ENCODE results near the gene ADCY3. TPM values are rescaled to one million over a fixed set of nuclear protein-coding genes. Genes with fewer than 3 reads are reported as not detected.

Gene ADCY3
- total and polyA plus RNA-seq, 2 of the 4 experiments (the other 2 are of a cell fraction), result 17.4 to 46.1 TPM

DNA sequence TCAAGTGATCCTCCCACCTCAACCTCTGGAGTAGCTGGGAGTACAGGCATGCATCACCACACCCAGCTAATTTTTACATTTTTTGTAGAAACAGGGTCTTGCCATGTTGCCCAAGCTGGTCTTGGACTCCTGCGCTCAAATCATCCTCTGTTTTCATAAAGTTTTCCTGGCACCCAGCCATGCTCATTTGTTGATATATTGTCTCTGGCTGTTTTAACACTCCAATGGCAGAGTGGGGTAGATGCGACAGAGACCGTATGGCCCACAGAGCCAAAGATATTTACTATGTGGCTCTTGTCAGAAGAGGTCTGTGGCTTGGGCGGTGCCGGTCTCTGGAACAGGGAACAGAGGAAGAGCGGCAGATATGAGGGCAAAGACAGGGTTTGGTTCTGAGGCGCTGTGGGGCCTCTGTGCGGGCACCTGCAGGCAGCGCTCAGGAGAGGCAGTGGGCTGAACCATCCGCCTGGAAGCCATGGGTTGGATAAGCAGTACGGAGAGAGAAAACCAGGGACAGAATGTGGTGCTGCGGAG lies 76.6 kb downstream of the ADCY3 start:
- Histone ChIP-seq H3K9ac (ENCODE audit: low read depth, low read length) (no peak overlapping the region), H3K56ac (ENCODE audit: extremely low read depth, insufficient read depth, low read length) (no peak overlapping the region), H2AFZ (replicated peaks; ENCODE audit: low read length, poor library complexity) (no peak overlapping the region), H4K20me1 (ENCODE audit: insufficient read depth, low read length) (no peaks in the 10 kb centered on the region; the same call in 1 of the 2 replicates), H4K8ac (ENCODE audit: low read depth in 2 of 2, low read length in 2 of 2) (no peak overlapping the region), H3K9me1 (ENCODE audit: insufficient read depth, low read length) (no peaks in the 10 kb centered on the region), H3K4me2 (ENCODE audit: low read depth, low read length) (no peak overlapping the region), H3K4me3 (ENCODE audit: insufficient read depth, low read depth, low read length) (no peak overlapping the region), H2AK9ac (replicated peaks; ENCODE audit: low read depth, low read length, poor library complexity) (no peak overlapping the region), H3K18ac (ENCODE audit: low read depth, low read length) (no peak overlapping the region), H2BK120ac (ENCODE audit: low read depth, low read length) (no peak overlapping the region), H2BK15ac (ENCODE audit: low read depth, low read length) (no peak overlapping the region), H4K91ac (ENCODE audit: insufficient read depth, low read depth, low read length) (no peak overlapping the region), H3K27ac (ENCODE audit: insufficient read depth, low read length) (no peak overlapping the region), H2AK5ac (ENCODE audit: low read depth, low read length) (no peak overlapping the region), H3K4ac (ENCODE audit: low read depth, low read length) (no peak overlapping the region), H2BK5ac (ENCODE audit: low read depth, low read length, poor library complexity, severe bottlenecking) (no peak overlapping the region), H3K79me1 (ENCODE audit: low read depth in 1 of 2, low read length in 2 of 2) (no peaks in the 10 kb centered on the region), H3K4me1 (ENCODE audit: control insufficient read depth, insufficient read depth, low read length) (no peaks in the 10 kb centered on the region), H3K14ac (replicated peaks; ENCODE audit: low read depth, low read length) (no peak overlapping the region), H3K23ac (ENCODE audit: low read depth, low read length) (no peak overlapping the region), H3K27me3 (ENCODE audit: control insufficient read depth, insufficient read depth, low read length) (no peaks in the 10 kb centered on the region), H3K9me3 (ENCODE audit: control insufficient read depth, insufficient read depth, low read length) (no peaks in the 10 kb centered on the region), H3K36me3 (ENCODE audit: control insufficient read depth, insufficient read depth, low read length) (peaks cover 25% of the 10 kb centered on the region), H2BK20ac (ENCODE audit: low read depth, low read length) (no peak overlapping the region), H4K5ac (ENCODE audit: low read depth, low read length) (no peak overlapping the region)
- DNase-seq (no peak), ATAC-seq (ENCODE audit: low read depth) (no peak)
- dilution Hi-C loops (cut with HindIII; ENCODE audit: low sequenced_read_pairs, unreplicated experiment) (no loop called here), intact Hi-C loops (cut with micrococcal nuclease) (no loop called here), in situ Hi-C loops (cut with MboI; ENCODE audit: low sequenced_read_pairs) (loop anchor here (10.0 kb wide), 1 partner anchor 291 kb away; no protein-coding TSS in a partner anchor)
- TF ChIP-seq BHLHE40 (IDR thresholded peaks at IDR 0.05; ENCODE audit: low read depth, low read length) (no peak), CHD1 (IDR thresholded peaks at IDR 0.05; ENCODE audit: low read depth, low read length) (no peak), POLR2A (IDR thresholded peaks at IDR 0.05; ENCODE audit: low read depth, low read length) (no peak)
- ChIA-PET POLR2A (ENCODE audit: unreplicated experiment) (no interaction called here), CTCF (no interaction called here)
- 79% methylated on average over 10 of the region's 12 CpGs; no CpG with 5 or more reads in 1 of the 2 experiments for WGBS, 2 experiments (ENCODE audit: extremely low coverage in 2 of 2, insufficient read length in 1 of 2)
- no TSS peak for BruUV-seq (replicated peaks)

Measured in IMR-90 (cell line).